HepG2 (cell line): ENCODE results near the gene SV2B. TPM values are rescaled to one million over a fixed set of nuclear protein-coding genes. Genes with fewer than 3 reads are reported as not detected.

Experiments used
- ATAC-seq: fragments of 200-7000 bp; cut with Tn5 transposase; 3 replicates; pipeline ENCODE4 v1.9.1; 2020; ENCODE audit warnings: mild to moderate bottlenecking, moderate library complexity
- BruUV-seq: library from RNA; stranded (reverse); fragments of 400-500 nt; replicated peaks from 2 replicates; lab custom pipeline; 2021; lab: Mats Ljungman, UMichigan
- CTCF ChIA-PET: fragments of 300-600 bp; formaldehyde crosslinking; extraction: SDS; loops from one replicate; lab custom pipeline; 2021; ENCODE audit warnings: low total read pairs, inconsistent platforms, low intra/inter-chr PET ratio; lab: Yijun Ruan, JAX
- POLR2A ChIA-PET: fragments of 350-600 bp; sonication (Branson Sonifier 250); formaldehyde crosslinking; loops from one replicate; lab custom pipeline; 2020; ENCODE audit warnings: antibody characterized with exemption, inconsistent platforms; lab: Yijun Ruan, JAX
- DNase-seq: peaks from one replicate; pipeline ENCODE4 v3.0.0-alpha.2; 2015; ENCODE audit warnings: low spot score
- FAIRE-seq: peaks from 3 replicates; lab custom pipeline; 2011; peaks lifted over from hg19 to GRCh38; lab: Jason Lieb, UNC
- H2AFZ ChIP-seq: one replicate; pipeline ENCODE4 v1.6.1; 2011; ENCODE audit warnings: low read length, inconsistent platforms
- H3K27ac ChIP-seq: fragments of 300-600 bp; 3 replicates; pipeline ENCODE4 v1.8.0; 2011; ENCODE audit warnings: mixed run types, mild to moderate bottlenecking, mixed read lengths, low read length, inconsistent platforms; ENCODE audit not compliant: insufficient read depth; ENCODE audit errors: extremely low read length
- H3K27me3 ChIP-seq, 2 experiments: fragments of 200-600 bp in 1 of 2; 2 replicates in 1 of 2; 3 replicates in 1 of 2; pipeline versions ENCODE4 v1.6.0 to v1.8.0; 2011; ENCODE audit warnings: low read length in 2 of 2, mild to moderate bottlenecking in 2 of 2, moderate library complexity in 2 of 2, inconsistent platforms in 1 of 2; ENCODE audit not compliant: insufficient read depth in 2 of 2, control insufficient read depth in 1 of 2
- H3K36me3 ChIP-seq, 2 experiments: fragments of 200-600 bp in 1 of 2; replicated peaks in 1 of 2; 2 replicates in 1 of 2; 3 replicates in 1 of 2; pipeline versions ENCODE4 v1.5.1 to v1.8.0; 2011; ENCODE audit warnings: low read length in 2 of 2, inconsistent platforms in 1 of 2; ENCODE audit not compliant: insufficient read depth in 2 of 2, control insufficient read depth in 1 of 2
- H3K4me1 ChIP-seq: 2 replicates; pipeline ENCODE4 v1.5.1; 2012; ENCODE audit warnings: low read length, inconsistent platforms; ENCODE audit not compliant: insufficient read depth
- H3K4me2 ChIP-seq: 2 replicates; pipeline ENCODE4 v1.6.0; 2011; ENCODE audit warnings: low read depth, low read length, inconsistent platforms
- H3K4me3 ChIP-seq, 3 experiments: fragments of 200-600 bp in 1 of 3; sonication (generic), shearing (Covaris generic) in 1 of 3; replicated peaks in 1 of 3; 2 replicates each; pipeline ENCODE4 v1.5.1; 2011 to 2016; ENCODE audit warnings: low read length in 3 of 3, inconsistent platforms in 2 of 3, low read depth in 2 of 3, mild to moderate bottlenecking in 2 of 3, control low read depth in 1 of 3, mixed read lengths in 1 of 3; ENCODE audit not compliant: insufficient read depth in 1 of 3
- H3K79me2 ChIP-seq: one replicate; pipeline ENCODE4 v1.6.1; 2011; ENCODE audit warnings: low read length, inconsistent platforms; ENCODE audit not compliant: insufficient read depth
- H3K9ac ChIP-seq: 2 replicates; pipeline ENCODE4 v1.6.0; 2011; ENCODE audit warnings: mild to moderate bottlenecking, low read depth, low read length, inconsistent platforms; ENCODE audit not compliant: insufficient read depth
- H3K9me3 ChIP-seq: 2 replicates; pipeline ENCODE4 v1.5.1; 2012; ENCODE audit warnings: mild to moderate bottlenecking, low read length
- H4K20me1 ChIP-seq: 2 replicates; pipeline ENCODE4 v1.6.0; 2011; ENCODE audit warnings: inconsistent platforms, mild to moderate bottlenecking, low read length, moderate library complexity; ENCODE audit not compliant: insufficient read depth
- CCDC6 ChIP-seq: sonication (generic); formaldehyde crosslinking; IDR thresholded peaks from 2 replicates; pipeline ENCODE4 v1.8.1; 2022; ENCODE audit warnings: mild to moderate bottlenecking, missing genetic modification reagents, moderate library complexity
- CEBPG ChIP-seq: IDR thresholded peaks from 2 replicates; pipeline ENCODE4 v1.6.1; 2016
- DMAP1 ChIP-seq: IDR thresholded peaks from 2 replicates; pipeline ENCODE4 v1.6.1; 2016
- FOXK1 ChIP-seq: sonication (generic); formaldehyde crosslinking; IDR thresholded peaks from 2 replicates; pipeline ENCODE4 v1.4.0; 2020; ENCODE audit warnings: low read depth, missing genetic modification reagents, borderline replicate concordance
- PLRG1 ChIP-seq: fragments of 450-650 bp; conservative IDR thresholded peaks from 2 replicates; pipeline ENCODE4 v1.6.1; 2016
- ZNF207 ChIP-seq: fragments of 450-650 bp; IDR thresholded peaks from 2 replicates; pipeline ENCODE4 v1.6.1; 2016; ENCODE audit warnings: antibody characterized with exemption, borderline replicate concordance
- ZNF232 ChIP-seq: sonication (generic); formaldehyde crosslinking; IDR thresholded peaks from 2 replicates; pipeline ENCODE4 v1.4.0; 2020; ENCODE audit warnings: missing genetic modification reagents, borderline replicate concordance
- ZNF263 ChIP-seq: sonication (generic); formaldehyde crosslinking; IDR thresholded peaks from 2 replicates; pipeline ENCODE4 v1.4.0; 2020; ENCODE audit warnings: missing genetic modification reagents
- in situ Hi-C: cut with HindIII; loops from 2 replicates; pipeline ENCODE4 v1.10.0; 2017; ENCODE audit warnings: low pct_unique_long_range_greater_than_20kb; ENCODE audit not compliant: extremely low pct_ligation_motif_present
- intact Hi-C: fragments of 100-400 bp; cut with micrococcal nuclease; formaldehyde crosslinking; loops from one replicate; pipeline ENCODE4 v1.10.0; 2022; ENCODE audit not compliant: unreplicated experiment
- polyA plus RNA-seq, 8 experiments: library from polyadenylated mRNA; depleted of rRNA in 3 of 8; stranded (reverse) in 7 of 8; unstranded in 1 of 8; fragments of >200 nt; fragmentation: Illumina TruSeq in 4 of 8; extraction: Trizol in 4 of 8; gene quantifications; 2 replicates each; pipeline versions ENCODE4 v1.2.1 to v1.2.3, GENCODE V29; 2011 to 2016; ENCODE audit warnings: low read depth in 4 of 8, missing spikeins in 1 of 8, mixed read lengths in 1 of 8; ENCODE audit not compliant: insufficient read depth in 1 of 8
- total RNA-seq, 5 experiments: library from RNA; depleted of rRNA; stranded (reverse); fragments of >200 nt; fragmentation: Illumina TruSeq; extraction: Trizol; gene quantifications; 2 replicates each; pipeline ENCODE4 v1.2.3, GENCODE V29; 2016; ENCODE audit warnings: low read depth in 1 of 5
- TF ChIP-seq, protein P1 (sequence below), 2 experiments: sonication (generic) in 1 of 2; formaldehyde crosslinking in 1 of 2; IDR thresholded peaks; 2 replicates each; pipeline versions ENCODE4 v1.6.1 to v1.9.0; 2014 to 2022; ENCODE audit warnings: antibody characterized with exemption in 1 of 2, borderline replicate concordance in 1 of 2, inconsistent platforms in 1 of 2, low read depth in 1 of 2, missing genetic modification reagents in 1 of 2
- TF ChIP-seq, protein P2 (sequence below): sonication (generic); formaldehyde crosslinking; IDR thresholded peaks from 2 replicates; pipeline ENCODE4 v1.4.0; 2020; ENCODE audit warnings: mild to moderate bottlenecking, missing genetic modification reagents

Gene SV2B
- total and polyA plus RNA-seq, 2 of the 13 experiments (the other 11 are each of a cell fraction or from before 2014, with no cell fraction given), result not detected

- TF ChIP-seq, protein P1, sequence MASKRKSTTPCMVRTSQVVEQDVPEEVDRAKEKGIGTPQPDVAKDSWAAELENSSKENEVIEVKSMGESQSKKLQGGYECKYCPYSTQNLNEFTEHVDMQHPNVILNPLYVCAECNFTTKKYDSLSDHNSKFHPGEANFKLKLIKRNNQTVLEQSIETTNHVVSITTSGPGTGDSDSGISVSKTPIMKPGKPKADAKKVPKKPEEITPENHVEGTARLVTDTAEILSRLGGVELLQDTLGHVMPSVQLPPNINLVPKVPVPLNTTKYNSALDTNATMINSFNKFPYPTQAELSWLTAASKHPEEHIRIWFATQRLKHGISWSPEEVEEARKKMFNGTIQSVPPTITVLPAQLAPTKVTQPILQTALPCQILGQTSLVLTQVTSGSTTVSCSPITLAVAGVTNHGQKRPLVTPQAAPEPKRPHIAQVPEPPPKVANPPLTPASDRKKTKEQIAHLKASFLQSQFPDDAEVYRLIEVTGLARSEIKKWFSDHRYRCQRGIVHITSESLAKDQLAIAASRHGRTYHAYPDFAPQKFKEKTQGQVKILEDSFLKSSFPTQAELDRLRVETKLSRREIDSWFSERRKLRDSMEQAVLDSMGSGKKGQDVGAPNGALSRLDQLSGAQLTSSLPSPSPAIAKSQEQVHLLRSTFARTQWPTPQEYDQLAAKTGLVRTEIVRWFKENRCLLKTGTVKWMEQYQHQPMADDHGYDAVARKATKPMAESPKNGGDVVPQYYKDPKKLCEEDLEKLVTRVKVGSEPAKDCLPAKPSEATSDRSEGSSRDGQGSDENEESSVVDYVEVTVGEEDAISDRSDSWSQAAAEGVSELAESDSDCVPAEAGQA (IDR thresholded peaks at IDR 0.05; ENCODE audit: low read depth), result no peak
- TF ChIP-seq, protein P1 (CRISPR knock-in tag; IDR thresholded peaks at IDR 0.05; ENCODE audit: borderline replicate concordance), result no peak
- TF ChIP-seq ZNF263 (CRISPR knock-in tag), result no peak
- TF ChIP-seq CEBPG (CRISPR knock-in tag), result no peak
- TF ChIP-seq ZNF232 (CRISPR knock-in tag), result no peak
- no peak for TF ChIP-seq ZNF207
Measured at GRCh38 chr15:91259077-91259476, 159.0 kb downstream of the SV2B start (continued).

DNA sequence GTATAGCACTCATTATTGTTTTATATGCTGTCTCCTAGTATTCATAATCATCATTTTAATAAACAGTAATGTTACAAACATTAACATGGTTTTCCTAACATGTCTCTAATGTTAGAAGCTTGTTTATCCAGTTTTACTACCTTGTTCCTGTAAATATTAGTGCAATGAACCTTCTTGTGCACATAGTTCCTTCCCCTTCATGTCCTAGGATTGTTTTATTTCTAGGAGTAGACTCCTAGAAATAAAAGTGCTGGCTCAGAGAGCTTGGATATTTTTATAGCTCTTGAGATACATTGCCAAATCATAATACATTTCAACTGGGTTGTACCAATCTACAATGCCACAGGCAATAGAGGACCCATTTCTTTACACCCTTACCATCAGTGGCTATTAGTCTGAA, 161.3 kb downstream of the SV2B start:
- BruUV-seq, result no TSS peak
- ChIA-PET POLR2A (no interaction called here), CTCF (no interaction called here)
- FAIRE-seq, result no peak
- Histone ChIP-seq H2AFZ (no peak overlapping the region), H3K4me2 (no peak overlapping the region), H3K36me3 (no peaks in the 10 kb centered on the region), H3K9me3 (no peaks in the 10 kb centered on the region), H3K27me3 (peaks cover 0 to 23% of the 10 kb centered on the region in 2 experiments; a peak in 3 of 5 replicates), H3K4me3 (no peak overlapping the region), H3K27ac (no peak overlapping the region), H3K4me1 (no peaks in the 10 kb centered on the region), H4K20me1 (no peaks in the 10 kb centered on the region), H3K9ac (no peak overlapping the region), H3K79me2 (no peaks in the 10 kb centered on the region)
- in situ Hi-C loops (loop anchor here (25.0 kb wide), 1 partner anchor 324 kb away; the partner anchor contains the start of genes HDDC3 and UNC45A), intact Hi-C loops (no loop called here)
- no peak for ATAC-seq
- DNase-seq, result no peak
- TF ChIP-seq CCDC6 (no peak), FOXK1 (CRISPR knock-in tag) (no peak), DMAP1 (CRISPR knock-in tag) (no peak), PLRG1 (no peak)
- TF ChIP-seq, protein P2, sequence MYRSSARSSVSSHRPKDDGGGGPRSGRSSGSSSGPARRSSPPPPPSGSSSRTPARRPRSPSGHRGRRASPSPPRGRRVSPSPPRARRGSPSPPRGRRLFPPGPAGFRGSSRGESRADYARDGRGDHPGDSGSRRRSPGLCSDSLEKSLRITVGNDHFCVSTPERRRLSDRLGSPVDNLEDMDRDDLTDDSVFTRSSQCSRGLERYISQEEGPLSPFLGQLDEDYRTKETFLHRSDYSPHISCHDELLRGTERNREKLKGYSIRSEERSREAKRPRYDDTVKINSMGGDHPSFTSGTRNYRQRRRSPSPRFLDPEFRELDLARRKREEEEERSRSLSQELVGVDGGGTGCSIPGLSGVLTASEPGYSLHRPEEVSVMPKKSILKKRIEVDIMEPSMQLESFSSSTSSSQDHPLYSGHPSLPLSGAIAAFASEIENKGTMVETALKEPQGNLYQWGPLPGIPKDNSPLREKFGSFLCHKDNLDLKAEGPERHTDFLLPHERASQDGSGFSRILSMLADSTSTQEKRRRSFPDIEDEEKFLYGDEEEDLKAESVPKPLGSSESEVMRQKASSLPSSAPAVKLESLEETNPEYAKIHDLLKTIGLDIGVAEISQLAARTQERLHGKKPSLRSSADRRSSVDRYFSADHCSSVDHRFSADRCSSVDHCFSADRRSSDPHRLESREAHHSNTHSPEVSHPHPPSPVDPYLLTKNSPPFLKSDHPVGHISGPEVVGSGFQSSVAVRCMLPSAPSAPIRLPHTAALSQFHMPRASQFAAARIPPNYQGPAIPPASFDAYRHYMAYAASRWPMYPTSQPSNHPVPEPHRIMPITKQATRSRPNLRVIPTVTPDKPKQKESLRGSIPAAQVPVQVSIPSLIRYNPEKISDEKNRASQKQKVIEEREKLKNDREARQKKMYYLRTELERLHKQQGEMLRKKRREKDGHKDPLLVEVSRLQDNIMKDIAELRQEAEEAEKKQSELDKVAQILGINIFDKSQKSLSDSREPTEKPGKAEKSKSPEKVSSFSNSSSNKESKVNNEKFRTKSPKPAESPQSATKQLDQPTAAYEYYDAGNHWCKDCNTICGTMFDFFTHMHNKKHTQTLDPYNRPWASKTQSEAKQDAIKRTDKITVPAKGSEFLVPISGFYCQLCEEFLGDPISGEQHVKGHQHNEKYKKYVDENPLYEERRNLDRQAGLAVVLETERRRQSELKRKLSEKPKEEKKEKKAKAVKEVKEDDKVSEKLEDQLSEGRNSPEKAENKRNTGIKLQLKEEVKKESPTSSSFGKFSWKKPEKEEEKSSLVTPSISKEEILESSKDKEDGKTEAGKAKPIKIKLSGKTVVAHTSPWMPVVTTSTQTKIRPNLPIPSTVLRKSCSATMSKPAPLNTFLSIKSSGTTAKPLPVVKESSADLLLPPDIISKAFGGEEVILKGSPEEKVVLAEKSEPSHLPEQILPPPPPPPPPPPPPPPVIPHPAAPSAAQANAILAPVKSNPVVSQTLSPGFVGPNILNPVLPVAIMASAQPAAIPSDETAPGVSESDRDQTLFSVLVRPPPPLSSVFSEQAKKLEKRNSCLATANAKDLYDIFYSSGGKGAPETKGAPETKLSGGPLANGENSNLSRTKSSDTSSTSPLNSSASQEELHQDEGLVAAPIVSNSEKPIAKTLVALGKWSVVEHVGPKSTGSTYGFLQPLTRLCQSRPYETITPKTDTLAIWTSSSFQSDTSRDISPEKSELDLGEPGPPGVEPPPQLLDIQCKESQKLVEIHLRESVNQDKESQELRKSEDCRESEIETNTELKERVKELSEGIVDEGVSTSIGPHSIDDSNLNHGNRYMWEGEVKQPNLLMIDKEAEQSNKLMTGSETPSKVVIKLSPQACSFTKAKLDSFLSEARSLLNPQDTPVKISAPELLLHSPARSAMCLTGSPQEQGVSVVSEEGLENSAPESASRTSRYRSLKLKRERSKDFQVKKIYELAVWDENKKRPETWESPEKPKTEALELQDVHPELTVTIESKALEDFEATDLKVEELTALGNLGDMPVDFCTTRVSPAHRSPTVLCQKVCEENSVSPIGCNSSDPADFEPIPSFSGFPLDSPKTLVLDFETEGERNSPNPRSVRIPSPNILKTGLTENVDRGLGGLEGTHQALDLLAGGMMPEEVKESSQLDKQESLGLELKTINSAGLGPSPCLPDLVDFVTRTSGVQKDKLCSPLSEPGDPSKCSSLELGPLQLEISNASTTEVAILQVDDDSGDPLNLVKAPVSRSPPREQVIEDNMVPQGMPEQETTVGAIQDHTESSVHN (CRISPR knock-in tag), result no peak
